ENCODE measurements around the gene SIM2.

- TF ChIP-seq CTCF (IDR thresholded peaks at IDR 0.05; ENCODE audit: low read depth, low read length) (no peak), EZH2phosphoT487 (IDR thresholded peaks at IDR 0.05; ENCODE audit: low read depth) (no peak)
Measured at GRCh38 chr21:36684957-36685714, 13.8 kb upstream of the SIM2 start.
